GM19239 (cell line): ENCODE results near the gene IDH3B.

Experiments
- DNase-seq: peaks from one replicate; pipeline ENCODE4 v3.0.0; 2011; ENCODE audit warnings: low spot score; ENCODE audit not compliant: insufficient read length
- FAIRE-seq: peaks from 2 replicates; lab custom pipeline; 2011; peaks lifted over from hg19 to GRCh38; lab: Jason Lieb, UNC

The IDH3B gene

GRCh38 chr20:2658414-2659354, 5.3 kb downstream of the IDH3B start:
- FAIRE-seq, result no peak
- DNase-seq, result no peak

- DNase-seq (no peak), FAIRE-seq (no peak)
Measured at GRCh38 chr20:2657674-2658073, 6.3 kb downstream of the IDH3B start.

GRCh38 chr20:2657241-2657640, 6.8 kb downstream of the IDH3B start:
- FAIRE-seq (no peak), DNase-seq (no peak)

- FAIRE-seq (no peak), DNase-seq (no peak)
Measured at GRCh38 chr20:2656471-2657117, 7.4 kb downstream of the IDH3B start.

GRCh38 chr20:2655331-2656116, 8.5 kb downstream of the IDH3B start:
- DNase-seq (no peak), FAIRE-seq (no peak)

- FAIRE-seq (no peak), DNase-seq (no peak)
Measured at GRCh38 chr20:2654831-2655230, 9.2 kb downstream of the IDH3B start.

- FAIRE-seq (no peak), DNase-seq (no peak)
Measured at GRCh38 chr20:2654384-2654822, 9.6 kb downstream of the IDH3B start.

GRCh38 chr20:2653556-2654383, 10.2 kb downstream of the IDH3B start:
- DNase-seq (no peak), FAIRE-seq (no peak)

GRCh38 chr20:2652724-2653555, 11.1 kb downstream of the IDH3B start:
- DNase-seq (no peak), FAIRE-seq (peak; percentile 70)

- DNase-seq (peak; percentile 81), FAIRE-seq (peak; percentile 93)
Measured at GRCh38 chr20:2651772-2652723, 12.0 kb downstream of the IDH3B start, which contains the start of gene NOP56. Gene NOP56 (plus strand): TSS chr20:2652632. CDS start chr20:2652661, 29 bp downstream.

- FAIRE-seq (no peak), DNase-seq (no peak)
Measured at GRCh38 chr20:2643708-2644107, 20.3 kb downstream of the IDH3B start.

- DNase-seq (no peak), FAIRE-seq (no peak)
Measured at GRCh38 chr20:2640899-2641298, 23.1 kb downstream of the IDH3B start.

- no peak for DNase-seq
- FAIRE-seq, result no peak
Measured at GRCh38 chr20:2640260-2640659, 23.8 kb downstream of the IDH3B start.

GRCh38 chr20:2637246-2637645, 26.8 kb downstream of the IDH3B start:
- no peak for FAIRE-seq
- no peak for DNase-seq

- DNase-seq (no peak), FAIRE-seq (no peak)
Measured at GRCh38 chr20:2633381-2633780, 30.6 kb downstream of the IDH3B start.

GRCh38 chr20:2631228-2631627, 32.8 kb downstream of the IDH3B start:
- FAIRE-seq, result no peak
- no peak for DNase-seq

- FAIRE-seq (no peak), DNase-seq (no peak)
Measured at GRCh38 chr20:2626853-2627541, 37.0 kb downstream of the IDH3B start.
